K562 (cell line): ENCODE measurements around the gene UBA52. TPM values are rescaled to one million over a fixed set of nuclear protein-coding genes. Genes with fewer than 3 reads are reported as not detected.
A peak's percentile ranks its signal among the peaks of the same experiment; 100 is the strongest.

ENCODE experiments used
- ARID1B ChIP-seq: fragments of 450-650 bp; IDR thresholded peaks from 2 replicates; pipeline ENCODE4 v1.6.1; 2016; ENCODE audit warnings: antibody characterized with exemption, mild to moderate bottlenecking, inconsistent platforms
- CREM ChIP-seq: IDR thresholded peaks from 2 replicates; pipeline ENCODE4 v1.6.1; 2014; ENCODE audit warnings: antibody characterized with exemption, low read depth
- EP300 ChIP-seq: IDR thresholded peaks from 2 replicates; pipeline ENCODE4 v1.6.1; 2012; ENCODE audit warnings: low read length, improper control_type of control experiment
- EZH2 ChIP-seq: IDR thresholded peaks from 2 replicates; pipeline ENCODE4 v1.6.1; 2012; ENCODE audit warnings: low read depth, mild to moderate bottlenecking, inconsistent platforms, low read length, borderline replicate concordance
- HMGN3 ChIP-seq: IDR thresholded peaks from 2 replicates; pipeline ENCODE4 v1.6.1; 2011; ENCODE audit warnings: borderline replicate concordance, low read depth, mild to moderate bottlenecking, mixed read lengths, low read length; ENCODE audit not compliant: insufficient read length; ENCODE audit errors: extremely low read depth
- MYC ChIP-seq, 2 experiments: fragments of 250-450 bp in 1 of 2; sonication (Bioruptor Pico) in 1 of 2; IDR thresholded peaks; 2 replicates each; pipeline versions ENCODE4 v1.5.1 to v1.6.1; 2012 to 2021; ENCODE audit warnings: low read depth in 2 of 2, borderline replicate concordance in 1 of 2, improper control_type of control experiment in 1 of 2, low read length in 1 of 2, mild to moderate bottlenecking in 1 of 2, moderate library complexity in 1 of 2
- NRF1 ChIP-seq, 2 experiments: fragments of 450-650 bp; IDR thresholded peaks in 1 of 2; conservative IDR thresholded peaks in 1 of 2; 2 replicates each; pipeline ENCODE4 v1.6.1; 2014; ENCODE audit warnings: mild to moderate bottlenecking in 2 of 2
- POLR2G ChIP-seq: fragments of 200-400 bp; formaldehyde crosslinking; IDR thresholded peaks from 2 replicates; pipeline ENCODE4 v1.6.1; 2017; ENCODE audit warnings: low read depth, mild to moderate bottlenecking, antibody characterized with exemption, low read length, moderate library complexity
- PTBP1 ChIP-seq: fragments of 200-400 bp; formaldehyde crosslinking; IDR thresholded peaks from 2 replicates; pipeline ENCODE4 v1.6.1; 2017; ENCODE audit warnings: low read depth, low read length
- RFX1 ChIP-seq: fragments of 450-650 bp; IDR thresholded peaks from 2 replicates; pipeline ENCODE4 v1.6.1; 2016; ENCODE audit warnings: mild to moderate bottlenecking, moderate library complexity
- SAFB ChIP-seq: fragments of 200-400 bp; formaldehyde crosslinking; IDR thresholded peaks from 2 replicates; pipeline ENCODE4 v1.6.1; 2017; ENCODE audit warnings: low read depth, low read length, borderline replicate concordance
- ZNF140 ChIP-seq: fragments of 250-450 bp; sonication (Bioruptor Pico); IDR thresholded peaks from 2 replicates; pipeline ENCODE4 v1.8.0; 2021; ENCODE audit warnings: moderate library complexity, mild to moderate bottlenecking, inconsistent platforms
- ZNF282 ChIP-seq: sonication (generic); formaldehyde crosslinking; IDR thresholded peaks from 2 replicates; pipeline ENCODE4 v1.8.1; 2023; ENCODE audit warnings: missing genetic modification reagents
- polyA plus RNA-seq, 8 experiments: library from polyadenylated mRNA; depleted of rRNA in 4 of 8; stranded (reverse) in 5 of 8; unstranded in 3 of 8; fragments of >200 nt; fragmentation: Nextera tagmentation in 2 of 8; fragmentation: Illumina TruSeq in 1 of 8; extraction: Ambion mirVana in 2 of 8; extraction: Trizol in 1 of 8; gene quantifications; 2 replicates each; pipeline versions ENCODE4 v1.2.1 to v1.2.3, GENCODE V29; 2011 to 2014; ENCODE audit warnings: inconsistent platforms in 1 of 8, missing spikeins in 1 of 8
- total RNA-seq, 7 experiments: library from RNA; depleted of rRNA in 6 of 7; stranded (reverse); fragments of >200 nt in 6 of 7; fragmentation: Illumina TruSeq in 2 of 7; extraction: Trizol in 2 of 7; gene quantifications; 2 replicates each; pipeline versions ENCODE4 v1.2.1 to v1.2.3, GENCODE V29; 2011 to 2021; ENCODE audit warnings: low replicate concordance in 1 of 7
- TF ChIP-seq, protein P1 (sequence below): fragments of 450-650 bp; IDR thresholded peaks from 2 replicates; pipeline ENCODE4 v1.6.1; 2016; ENCODE audit warnings: borderline replicate concordance
- TF ChIP-seq, protein P2 (sequence below): fragments of 450-650 bp; IDR thresholded peaks from 2 replicates; pipeline ENCODE4 v1.7.0; 2016; ENCODE audit warnings: borderline replicate concordance
- TF ChIP-seq, protein P3 (sequence below), 2 experiments: IDR thresholded peaks; 2 replicates each; pipeline ENCODE4 v1.6.1; 2011; ENCODE audit warnings: borderline replicate concordance in 1 of 2, control low read depth in 1 of 2, low read depth in 1 of 2, low read length in 1 of 2, mild to moderate bottlenecking in 1 of 2, mixed read lengths in 1 of 2, moderate library complexity in 1 of 2; ENCODE audit not compliant: insufficient read depth in 1 of 2, insufficient read length in 1 of 2, poor library complexity in 1 of 2, severe bottlenecking in 1 of 2; ENCODE audit errors: extremely low read depth in 1 of 2

UBA52 gene
- total and polyA plus RNA-seq, 9 of the 15 experiments (the other 6 are each of a cell fraction or from before 2014, with no cell fraction given): 1,110 to 2,751 (median 1,733) TPM

GRCh38 chr19:18587962-18588610 is 16.4 kb downstream of the UBA52 start (continued):
- TF ChIP-seq POLR2G (no peak), MYC (IDR thresholded peaks at IDR 0.05; ENCODE audit: low read depth, low read length) (no peak), MYC (CRISPR knock-in tag; IDR thresholded peaks at IDR 0.05; ENCODE audit: borderline replicate concordance, low read depth) (0 out of 2 replicates have a peak, but pooled peaks have one; percentile 55), ARID1B (peak; percentile 42; the same call in 1 of the 2 replicates), EZH2 (no peak), ZNF140 (CRISPR knock-in tag) (no peak), HMGN3 (no peak), EP300 (no peak), RFX1 (no peak), ZNF282 (no peak), PTBP1 (no peak), CREM (no peak), SAFB (no peak), NRF1 (conservative IDR thresholded peaks at IDR 0.05 in 1 of 2, IDR thresholded peaks at IDR 0.05 in 1 of 2) (no peak)
- TF ChIP-seq, protein P1, sequence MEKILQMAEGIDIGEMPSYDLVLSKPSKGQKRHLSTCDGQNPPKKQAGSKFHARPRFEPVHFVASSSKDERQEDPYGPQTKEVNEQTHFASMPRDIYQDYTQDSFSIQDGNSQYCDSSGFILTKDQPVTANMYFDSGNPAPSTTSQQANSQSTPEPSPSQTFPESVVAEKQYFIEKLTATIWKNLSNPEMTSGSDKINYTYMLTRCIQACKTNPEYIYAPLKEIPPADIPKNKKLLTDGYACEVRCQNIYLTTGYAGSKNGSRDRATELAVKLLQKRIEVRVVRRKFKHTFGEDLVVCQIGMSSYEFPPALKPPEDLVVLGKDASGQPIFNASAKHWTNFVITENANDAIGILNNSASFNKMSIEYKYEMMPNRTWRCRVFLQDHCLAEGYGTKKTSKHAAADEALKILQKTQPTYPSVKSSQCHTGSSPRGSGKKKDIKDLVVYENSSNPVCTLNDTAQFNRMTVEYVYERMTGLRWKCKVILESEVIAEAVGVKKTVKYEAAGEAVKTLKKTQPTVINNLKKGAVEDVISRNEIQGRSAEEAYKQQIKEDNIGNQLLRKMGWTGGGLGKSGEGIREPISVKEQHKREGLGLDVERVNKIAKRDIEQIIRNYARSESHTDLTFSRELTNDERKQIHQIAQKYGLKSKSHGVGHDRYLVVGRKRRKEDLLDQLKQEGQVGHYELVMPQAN: peak; percentile 30; the same call in 1 of the 2 replicates
- TF ChIP-seq, protein P2, sequence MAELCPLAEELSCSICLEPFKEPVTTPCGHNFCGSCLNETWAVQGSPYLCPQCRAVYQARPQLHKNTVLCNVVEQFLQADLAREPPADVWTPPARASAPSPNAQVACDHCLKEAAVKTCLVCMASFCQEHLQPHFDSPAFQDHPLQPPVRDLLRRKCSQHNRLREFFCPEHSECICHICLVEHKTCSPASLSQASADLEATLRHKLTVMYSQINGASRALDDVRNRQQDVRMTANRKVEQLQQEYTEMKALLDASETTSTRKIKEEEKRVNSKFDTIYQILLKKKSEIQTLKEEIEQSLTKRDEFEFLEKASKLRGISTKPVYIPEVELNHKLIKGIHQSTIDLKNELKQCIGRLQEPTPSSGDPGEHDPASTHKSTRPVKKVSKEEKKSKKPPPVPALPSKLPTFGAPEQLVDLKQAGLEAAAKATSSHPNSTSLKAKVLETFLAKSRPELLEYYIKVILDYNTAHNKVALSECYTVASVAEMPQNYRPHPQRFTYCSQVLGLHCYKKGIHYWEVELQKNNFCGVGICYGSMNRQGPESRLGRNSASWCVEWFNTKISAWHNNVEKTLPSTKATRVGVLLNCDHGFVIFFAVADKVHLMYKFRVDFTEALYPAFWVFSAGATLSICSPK: 0 out of 2 replicates have a peak, but pooled peaks have one; percentile 31
- TF ChIP-seq, protein P3, sequence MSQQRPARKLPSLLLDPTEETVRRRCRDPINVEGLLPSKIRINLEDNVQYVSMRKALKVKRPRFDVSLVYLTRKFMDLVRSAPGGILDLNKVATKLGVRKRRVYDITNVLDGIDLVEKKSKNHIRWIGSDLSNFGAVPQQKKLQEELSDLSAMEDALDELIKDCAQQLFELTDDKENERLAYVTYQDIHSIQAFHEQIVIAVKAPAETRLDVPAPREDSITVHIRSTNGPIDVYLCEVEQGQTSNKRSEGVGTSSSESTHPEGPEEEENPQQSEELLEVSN (IDR thresholded peaks at IDR 0.05; ENCODE audit: borderline replicate concordance in 1 of 2, extremely low read depth in 1 of 2, insufficient read depth in 1 of 2, insufficient read length in 1 of 2, low read depth in 1 of 2, low read length in 1 of 2, poor library complexity in 1 of 2, severe bottlenecking in 1 of 2): peak in 1 of 2 experiments; percentile 12
